ENCODE measurements around the gene EML6. TPM values are rescaled to one million over a fixed set of nuclear protein-coding genes. Genes with fewer than 3 reads are reported as not detected.

The EML6 gene
- total RNA-seq, 1 experiment from 2014 or later, result 1.5 TPM

DNA sequence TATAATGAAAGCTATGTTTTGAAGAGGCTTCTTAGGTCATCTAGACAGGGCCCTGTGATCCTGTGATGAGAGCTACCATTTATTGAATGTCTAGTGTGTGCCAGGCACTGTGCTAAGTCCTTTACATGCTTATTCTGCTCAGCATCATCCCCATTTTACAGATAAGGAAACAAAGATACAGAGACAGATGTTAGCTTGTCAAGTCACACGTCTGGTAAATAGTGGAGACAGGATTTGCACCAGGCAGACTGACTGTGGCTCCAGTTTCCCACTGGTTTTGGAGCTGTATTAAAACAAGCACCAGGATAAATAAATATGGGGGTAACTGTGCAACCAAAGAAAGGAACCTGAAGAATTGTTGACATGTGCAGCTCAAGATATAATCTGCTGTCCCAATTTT, 19.2 kb upstream of the EML6 start:
- TF ChIP-seq, protein P1, sequence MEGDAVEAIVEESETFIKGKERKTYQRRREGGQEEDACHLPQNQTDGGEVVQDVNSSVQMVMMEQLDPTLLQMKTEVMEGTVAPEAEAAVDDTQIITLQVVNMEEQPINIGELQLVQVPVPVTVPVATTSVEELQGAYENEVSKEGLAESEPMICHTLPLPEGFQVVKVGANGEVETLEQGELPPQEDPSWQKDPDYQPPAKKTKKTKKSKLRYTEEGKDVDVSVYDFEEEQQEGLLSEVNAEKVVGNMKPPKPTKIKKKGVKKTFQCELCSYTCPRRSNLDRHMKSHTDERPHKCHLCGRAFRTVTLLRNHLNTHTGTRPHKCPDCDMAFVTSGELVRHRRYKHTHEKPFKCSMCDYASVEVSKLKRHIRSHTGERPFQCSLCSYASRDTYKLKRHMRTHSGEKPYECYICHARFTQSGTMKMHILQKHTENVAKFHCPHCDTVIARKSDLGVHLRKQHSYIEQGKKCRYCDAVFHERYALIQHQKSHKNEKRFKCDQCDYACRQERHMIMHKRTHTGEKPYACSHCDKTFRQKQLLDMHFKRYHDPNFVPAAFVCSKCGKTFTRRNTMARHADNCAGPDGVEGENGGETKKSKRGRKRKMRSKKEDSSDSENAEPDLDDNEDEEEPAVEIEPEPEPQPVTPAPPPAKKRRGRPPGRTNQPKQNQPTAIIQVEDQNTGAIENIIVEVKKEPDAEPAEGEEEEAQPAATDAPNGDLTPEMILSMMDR (conservative IDR thresholded peaks at IDR 0.05), result no peak
- no peaks in the 10 kb centered on the region for H3K4me1 ChIP-seq (ENCODE audit: insufficient read depth, low read length)
- H3K23me2 ChIP-seq (ENCODE audit: insufficient read length, low read depth, low read length, poor library complexity, severe bottlenecking), result no peaks in the 10 kb centered on the region
- no peaks in the 10 kb centered on the region for H3K27me3 ChIP-seq (ENCODE audit: insufficient read depth, low read length)
- no peak overlapping the region for H2BK120ac ChIP-seq (ENCODE audit: low read depth, low read length, poor library complexity, severe bottlenecking)
- H2BK20ac ChIP-seq (ENCODE audit: low read depth, low read length, poor library complexity, severe bottlenecking), result no peak overlapping the region
- H4K5ac ChIP-seq (ENCODE audit: insufficient read length, low read depth, low read length), result no peak overlapping the region
- Mint-ChIP-seq H3K36me3 (ENCODE audit: insufficient read depth in 1 of 3, low read depth in 3 of 3) (no peaks in the 10 kb centered on the region), H3K4me1 (no peaks in the 10 kb centered on the region), H3K9me3 (peaks cover 3 to 6% of the 10 kb centered on the region in 2 experiments; a peak in 3 of 5 replicates), H3K27ac (no peak overlapping the region), H3K4me3 (no peak overlapping the region), H3K27me3 (ENCODE audit: low read depth) (no peaks in the 10 kb centered on the region; the same call in 1 of the 2 replicates)
- no peak overlapping the region for H2BK15ac ChIP-seq (ENCODE audit: low read depth, low read length)
- no peak overlapping the region for H2AK5ac ChIP-seq (ENCODE audit: insufficient read length, low read length)
- no peak for DNase-seq
- no peak overlapping the region for H3K14ac ChIP-seq (ENCODE audit: insufficient read depth, low read length)
- H3T11ph ChIP-seq (ENCODE audit: low read length), result no peak overlapping the region
- no peaks in the 10 kb centered on the region for H3K79me1 ChIP-seq (ENCODE audit: insufficient read depth, low read depth, low read length, poor library complexity, severe bottlenecking)
- no peak overlapping the region for H3K9ac ChIP-seq (ENCODE audit: extremely low read depth, insufficient read length, low read length)
- no peak overlapping the region for H4K8ac ChIP-seq (replicated peaks; ENCODE audit: insufficient read length, low read depth, low read length)
- no peaks in the 10 kb centered on the region for H4K20me1 ChIP-seq (ENCODE audit: control insufficient read depth, insufficient read depth, insufficient read length)
- H3K9me3 ChIP-seq (ENCODE audit: control insufficient read depth, low read depth, low read length), result no peaks in the 10 kb centered on the region
- no peak overlapping the region for H3K23ac ChIP-seq (ENCODE audit: insufficient read length, low read depth, low read length)
- no peak overlapping the region for H2AFZ ChIP-seq (ENCODE audit: low read length)
- no peak overlapping the region for H3K18ac ChIP-seq (ENCODE audit: insufficient read length, low read depth, low read length)
- no peak overlapping the region for H2BK12ac ChIP-seq (ENCODE audit: insufficient read length, low read depth, low read length)
- H3K56ac ChIP-seq (ENCODE audit: insufficient read length, low read depth, low read length), result no peak overlapping the region
- H3K4me2 ChIP-seq (ENCODE audit: insufficient read depth, insufficient read length, low read length), result no peak overlapping the region
- H3K79me2 ChIP-seq (ENCODE audit: insufficient read depth, low read length), result no peaks in the 10 kb centered on the region
- H2BK5ac ChIP-seq (ENCODE audit: insufficient read length, low read length), result no peak overlapping the region
- H3K27ac ChIP-seq (ENCODE audit: insufficient read length, low read depth, low read length), result no peak overlapping the region
- WGBS (ENCODE audit: extremely low coverage, insufficient read length, low lambda C conversion rate), result no CpG with 5 or more reads among the region's 1 CpG
- H3K4ac ChIP-seq (ENCODE audit: low read depth, low read length), result no peak overlapping the region
- H4K91ac ChIP-seq (ENCODE audit: insufficient read length, low read depth, low read length), result no peak overlapping the region
